Measurements from ENCODE around the gene PLCB3.

PLCB3 gene

DNA sequence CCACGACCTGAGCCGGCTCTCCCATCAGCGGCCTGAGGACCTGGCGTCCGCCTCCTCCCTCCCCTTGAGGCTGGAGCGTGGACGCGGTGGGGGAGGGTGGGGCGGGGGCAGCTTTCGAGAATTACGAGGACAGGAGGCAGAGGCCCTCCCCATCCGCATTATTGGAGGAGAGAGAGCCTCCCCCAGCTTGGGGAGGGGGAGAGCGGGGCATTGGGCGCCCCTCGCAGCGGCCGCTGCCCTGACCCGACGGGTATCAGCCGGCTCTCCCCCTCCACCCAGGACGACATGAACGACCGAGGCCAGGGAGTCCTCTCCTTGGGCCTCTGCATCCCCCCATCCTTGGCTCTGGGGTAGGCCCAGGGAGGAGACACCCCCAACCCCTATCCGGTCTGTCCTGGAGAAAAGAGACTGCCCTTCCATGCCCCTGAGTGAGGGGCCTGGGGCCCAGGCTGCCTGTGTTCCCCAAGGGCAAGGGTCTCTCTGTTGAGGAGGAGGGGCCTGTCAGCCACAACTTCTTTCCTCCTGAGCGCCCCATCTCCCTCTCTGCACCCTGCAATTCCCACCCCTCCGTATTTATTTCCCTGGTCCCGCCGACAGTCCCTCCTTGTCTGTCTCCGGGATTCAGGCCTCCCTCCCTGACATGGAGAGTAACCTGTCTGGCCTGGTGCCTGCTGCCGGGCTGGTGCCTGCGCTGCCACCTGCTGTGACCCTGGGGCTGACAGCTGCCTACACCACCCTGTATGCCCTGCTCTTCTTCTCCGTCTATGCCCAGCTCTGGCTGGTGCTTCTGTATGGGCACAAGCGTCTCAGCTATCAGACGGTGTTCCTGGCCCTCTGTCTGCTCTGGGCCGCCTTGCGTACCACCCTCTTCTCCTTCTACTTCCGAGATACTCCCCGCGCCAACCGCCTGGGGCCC lies 34.8 kb downstream of the PLCB3 start:
- DNase-seq (ENCODE audit: low spot score): no peak

DNA sequence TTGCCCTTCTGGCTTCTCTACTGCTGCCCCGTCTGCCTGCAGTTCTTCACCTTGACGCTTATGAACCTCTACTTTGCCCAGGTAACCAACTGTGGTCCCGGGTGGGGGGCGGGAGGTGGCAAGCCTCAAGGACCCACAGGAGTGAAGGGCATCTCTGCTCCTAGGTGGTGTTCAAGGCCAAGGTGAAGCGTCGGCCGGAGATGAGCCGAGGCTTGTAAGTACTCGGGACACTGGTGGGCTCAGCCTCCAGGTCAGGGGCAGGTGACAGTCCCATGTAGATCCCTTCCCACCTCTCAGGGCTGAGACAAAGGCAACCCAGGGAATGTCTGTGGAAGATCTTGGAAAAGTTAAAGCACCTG lies 35.5 kb downstream of the PLCB3 start:
- DNase-seq (ENCODE audit: low spot score): no peak

DNA sequence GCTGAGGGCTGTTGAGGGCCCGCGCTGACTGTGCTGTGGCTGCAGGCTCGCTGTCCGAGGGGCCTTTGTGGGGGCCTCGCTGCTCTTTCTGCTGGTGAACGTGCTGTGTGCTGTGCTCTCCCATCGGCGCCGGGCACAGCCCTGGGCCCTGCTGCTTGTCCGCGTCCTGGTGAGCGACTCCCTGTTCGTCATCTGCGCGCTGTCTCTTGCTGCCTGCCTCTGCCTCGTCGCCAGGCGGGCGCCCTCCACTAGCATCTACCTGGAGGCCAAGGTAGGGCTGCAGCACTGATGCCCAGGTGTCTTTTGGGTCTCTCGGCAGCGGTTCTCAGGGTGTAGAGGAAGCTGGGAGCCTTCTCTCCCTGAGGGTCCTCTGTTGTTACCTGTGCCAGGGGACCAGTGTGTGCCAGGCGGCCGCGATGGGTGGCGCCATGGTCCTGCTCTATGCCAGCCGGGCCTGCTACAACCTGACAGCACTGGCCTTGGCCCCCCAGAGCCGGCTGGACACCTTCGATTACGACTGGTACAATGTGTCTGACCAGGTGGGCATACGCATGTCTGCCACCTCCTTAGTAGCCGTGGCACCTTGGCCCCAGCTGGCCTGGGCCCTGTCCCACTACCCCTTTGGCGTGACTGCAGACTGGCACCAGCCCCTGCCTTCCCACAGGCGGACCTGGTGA lies 36.5 kb downstream of the PLCB3 start:
- no peak for DNase-seq (ENCODE audit: low spot score)

DNA sequence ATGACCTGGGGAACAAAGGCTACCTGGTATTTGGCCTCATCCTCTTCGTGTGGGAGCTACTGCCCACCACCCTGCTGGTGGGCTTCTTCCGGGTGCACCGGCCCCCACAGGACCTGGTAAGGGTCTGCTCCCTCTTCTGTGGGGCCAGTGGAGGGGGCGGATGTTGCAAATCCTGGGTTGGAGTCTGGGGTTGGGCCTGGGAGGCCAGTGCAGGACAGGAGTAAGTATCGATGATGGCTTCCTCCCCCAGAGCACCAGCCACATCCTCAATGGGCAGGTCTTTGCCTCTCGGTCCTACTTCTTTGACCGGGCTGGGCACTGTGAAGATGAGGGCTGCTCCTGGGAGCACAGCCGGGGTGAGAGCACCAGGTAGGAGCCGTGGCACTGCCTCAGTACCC lies 37.0 kb downstream of the PLCB3 start:
- DNase-seq (ENCODE audit: low spot score): no peak

DNA sequence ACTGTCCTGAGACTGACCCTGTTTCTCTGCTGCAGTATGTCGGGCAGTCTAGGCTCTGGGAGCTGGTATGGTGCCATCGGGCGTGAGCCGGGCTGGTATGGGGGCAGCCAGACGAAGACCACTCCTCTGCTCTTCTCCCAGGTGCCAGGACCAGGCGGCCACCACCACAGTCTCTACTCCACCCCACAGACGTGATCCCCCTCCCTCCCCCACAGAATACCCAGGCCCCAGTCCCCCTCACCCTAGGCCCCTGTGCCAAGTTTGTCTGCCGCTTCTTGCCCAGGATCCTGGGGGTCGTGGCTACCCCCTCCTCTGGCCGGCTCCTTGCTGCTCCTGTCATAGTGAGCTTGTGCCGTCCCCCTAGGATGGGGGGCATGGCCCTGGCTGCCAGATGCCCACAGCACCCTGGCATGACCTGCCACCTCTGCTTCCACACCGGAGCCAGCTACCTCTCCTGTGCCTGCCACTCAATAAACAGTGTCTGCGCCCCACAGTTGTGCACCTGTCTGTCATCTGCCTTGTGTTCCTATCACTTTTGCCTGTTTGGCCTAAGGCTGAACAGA lies 37.8 kb downstream of the PLCB3 start:
- no peak for DNase-seq (ENCODE audit: low spot score)

DNA sequence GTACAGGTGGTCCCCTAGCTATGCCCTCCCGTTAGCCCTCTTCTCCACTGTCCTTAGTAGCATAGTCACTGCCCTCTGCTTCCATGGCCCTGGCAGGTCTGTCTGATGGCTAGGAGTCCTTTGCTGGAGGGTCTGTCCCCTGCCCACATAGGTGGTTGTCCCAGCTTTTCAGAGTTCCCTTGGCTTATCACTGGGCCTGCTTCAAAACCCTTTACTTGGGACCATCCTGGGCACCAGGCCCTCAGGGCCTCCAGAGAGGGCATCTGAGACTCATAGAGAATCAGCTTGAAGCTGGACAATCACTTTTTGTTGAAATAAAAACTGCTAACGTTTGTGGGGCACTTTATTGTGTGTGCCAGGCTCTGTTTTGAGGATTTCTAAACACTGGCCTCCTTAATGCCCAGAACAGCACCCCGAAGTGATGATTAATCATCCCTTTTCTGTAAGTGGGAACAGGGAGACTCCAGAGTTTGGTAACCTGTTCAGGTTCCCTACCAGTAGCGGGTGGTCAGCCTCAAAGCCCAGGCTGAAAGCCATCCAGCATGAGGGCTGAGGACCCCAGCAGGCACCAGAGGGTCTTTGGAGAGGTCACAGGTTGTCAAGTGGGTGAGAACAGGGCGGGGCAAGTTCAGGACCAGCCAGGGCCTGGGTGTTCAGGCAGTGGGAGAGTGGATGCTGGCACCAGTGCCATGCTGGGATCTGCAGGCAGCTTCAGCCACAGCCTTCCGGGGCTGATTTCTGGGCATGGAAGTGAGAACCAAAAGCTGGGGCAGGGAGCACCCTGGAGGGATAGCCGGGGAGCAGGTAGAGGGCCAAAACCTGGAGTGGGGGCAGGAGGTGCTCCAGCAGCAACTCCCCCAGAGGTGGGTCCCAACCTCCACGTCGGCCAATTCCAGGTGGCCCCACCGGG lies 39.3 kb downstream of the PLCB3 start:
- DNase-seq (ENCODE audit: low spot score): no peak

DNA sequence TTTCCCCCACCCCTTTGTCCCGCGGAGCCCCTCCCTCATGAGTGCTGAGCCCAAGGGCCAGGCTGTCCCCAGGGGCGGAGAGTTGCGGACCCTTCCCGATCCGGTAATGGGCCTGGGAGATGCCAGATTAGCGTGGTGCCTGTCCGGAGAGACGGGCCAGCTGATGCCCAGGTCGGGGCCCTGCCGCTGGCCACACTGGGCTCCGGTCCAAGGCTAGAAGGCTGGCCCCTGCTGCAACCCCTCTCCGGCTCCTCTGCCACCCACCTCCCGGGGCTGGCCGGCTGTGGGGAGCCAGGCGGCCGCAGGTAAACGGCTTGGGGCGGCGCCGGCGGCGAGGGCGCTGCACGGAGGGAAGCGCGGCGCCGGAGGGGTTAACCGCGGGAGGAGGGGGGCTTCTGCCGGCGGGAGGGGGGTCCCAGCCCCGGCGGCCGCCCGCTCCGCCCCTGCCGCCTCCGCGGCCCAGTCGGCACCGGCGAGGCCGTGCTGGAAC lies 40.0 kb downstream of the PLCB3 start, which contains the start of gene KCNK4:
TSS of gene KCNK4 (plus strand) at position 41 of the 490 bp plus-strand sequence. CDS start 1,717 bp downstream, outside the sequence.
- DNase-seq (ENCODE audit: low spot score): no peak

DNA sequence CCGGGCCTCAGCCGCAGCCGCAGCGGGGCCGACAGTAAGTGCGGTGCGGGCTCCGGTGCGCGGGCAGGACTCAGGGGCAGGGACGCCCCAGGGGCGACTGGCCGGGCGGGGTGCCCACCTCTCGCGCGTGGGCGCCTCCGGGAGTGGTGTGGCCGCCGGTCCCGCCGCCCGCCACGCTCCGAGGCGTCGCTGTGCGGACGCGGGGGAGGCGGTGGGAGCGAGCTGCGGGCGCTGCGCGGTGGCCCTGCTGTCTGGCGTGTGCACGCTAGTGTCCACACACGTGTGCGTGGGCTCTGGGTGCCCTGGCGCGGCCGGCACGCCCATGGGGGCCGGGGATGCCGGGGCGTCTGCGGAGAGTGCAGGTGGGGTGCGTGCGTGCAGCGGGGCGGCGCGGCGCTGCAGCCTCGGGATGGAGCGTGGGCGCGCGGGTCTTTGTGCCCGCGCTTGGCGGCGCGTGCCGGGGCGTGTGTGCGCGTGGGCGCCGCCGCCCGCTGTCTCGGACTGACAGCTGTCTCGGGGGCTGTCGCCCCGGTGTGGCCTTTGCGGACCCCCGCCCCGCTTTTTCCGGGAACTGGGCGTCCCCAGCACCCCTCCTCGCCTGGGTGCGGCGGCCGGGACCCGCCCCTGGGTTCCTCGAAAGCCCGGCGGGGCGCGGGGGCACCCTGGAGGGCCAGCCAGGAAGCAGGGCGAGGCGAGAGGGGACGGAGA lies 40.6 kb downstream of the PLCB3 start:
- no peak for DNase-seq (ENCODE audit: low spot score)

DNA sequence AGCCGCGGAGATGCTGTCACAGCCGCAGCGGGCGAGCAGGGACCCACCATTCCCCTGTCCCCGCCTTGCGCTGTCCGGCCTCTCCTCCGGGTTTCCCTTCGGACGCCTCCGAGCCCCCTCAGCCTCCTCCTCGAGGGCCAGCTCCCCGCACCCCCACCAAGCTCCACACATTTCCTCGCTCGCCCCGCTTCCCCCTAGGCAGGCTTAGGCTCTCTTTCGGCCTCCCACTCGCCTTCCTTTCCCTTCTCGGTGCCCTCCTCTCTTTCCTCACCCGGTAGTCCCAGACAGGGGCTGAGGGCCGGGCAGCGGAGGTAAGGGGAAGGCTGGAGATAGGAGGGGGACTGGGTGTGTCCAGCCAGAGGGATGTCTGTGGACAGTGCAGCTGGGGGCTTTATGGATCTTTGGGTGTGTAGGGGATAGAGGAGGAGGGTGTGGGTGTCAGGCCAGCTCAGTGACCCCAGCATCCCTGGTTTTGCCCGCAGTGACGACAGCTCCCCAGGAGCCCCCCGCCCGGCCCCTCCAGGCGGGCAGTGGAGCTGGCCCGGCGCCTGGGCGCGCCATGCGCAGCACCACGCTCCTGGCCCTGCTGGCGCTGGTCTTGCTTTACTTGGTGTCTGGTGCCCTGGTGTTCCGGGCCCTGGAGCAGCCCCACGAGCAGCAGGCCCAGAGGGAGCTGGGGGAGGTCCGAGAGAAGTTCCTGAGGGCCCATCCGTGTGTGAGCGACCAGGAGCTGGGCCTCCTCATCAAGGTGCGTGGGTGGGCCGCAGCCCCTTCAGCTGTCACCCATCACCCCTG lies 41.3 kb downstream of the PLCB3 start:
- DNase-seq (ENCODE audit: low spot score): no peak

DNA sequence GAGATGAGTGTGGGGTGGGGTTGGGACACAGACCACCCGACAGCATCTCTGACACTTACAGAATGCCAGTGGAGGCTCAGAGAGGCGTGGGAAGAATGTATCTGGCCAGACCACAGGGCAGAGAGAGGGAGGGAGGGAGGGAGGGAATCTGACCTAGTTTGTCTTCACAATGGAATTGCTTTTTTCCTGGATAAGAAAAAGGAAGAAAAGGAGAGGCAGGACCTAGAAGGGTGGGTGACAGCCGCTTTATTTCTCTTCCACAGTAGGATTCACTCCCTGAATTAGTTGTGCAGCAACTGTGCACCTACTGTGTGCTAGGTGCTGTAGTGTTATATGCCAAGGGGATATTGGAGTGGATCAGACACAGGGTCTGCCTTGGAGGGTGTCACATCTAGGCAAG lies 43.4 kb downstream of the PLCB3 start:
- DNase-seq (ENCODE audit: low spot score): no peak

DNA sequence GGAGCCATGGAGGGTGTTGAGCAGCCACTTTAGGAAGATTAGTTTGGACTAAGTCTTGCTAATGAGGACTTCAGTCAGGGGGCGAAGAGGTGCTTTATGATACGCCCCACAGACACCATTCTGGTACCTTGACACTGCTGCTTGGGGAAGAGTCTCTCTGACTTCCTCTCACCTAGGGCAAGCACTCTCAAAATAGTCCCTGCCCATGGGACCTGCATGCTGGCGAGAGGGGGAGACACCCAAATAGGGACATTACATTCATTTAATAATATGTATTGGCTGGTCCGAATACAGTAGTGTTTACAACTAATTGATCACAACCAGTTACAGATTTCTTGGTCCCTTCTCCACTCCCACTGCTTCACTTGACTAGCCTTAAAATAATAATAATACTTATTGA lies 44.4 kb downstream of the PLCB3 start:
- DNase-seq (ENCODE audit: low spot score): no peak

DNA sequence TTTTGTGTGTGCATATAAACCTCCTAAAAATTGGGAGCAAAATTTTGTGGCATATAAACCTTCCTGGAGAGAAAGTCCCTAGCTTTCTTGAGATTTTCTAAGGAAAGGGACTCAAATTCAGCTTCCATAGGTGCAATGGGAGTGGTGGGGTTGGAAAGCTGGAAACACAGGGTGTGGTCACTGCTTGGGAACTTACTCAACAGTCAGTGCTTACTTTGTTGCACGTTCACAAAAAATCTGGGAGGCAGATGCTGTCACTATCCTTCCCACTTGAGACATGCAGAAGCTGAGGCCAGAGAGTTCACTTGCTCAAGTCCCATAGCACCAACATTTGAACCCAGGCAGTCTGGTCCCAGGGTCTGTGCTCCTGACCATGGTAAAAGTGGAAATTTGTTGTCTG lies 44.9 kb downstream of the PLCB3 start:
- no peak for DNase-seq (ENCODE audit: low spot score)

DNA sequence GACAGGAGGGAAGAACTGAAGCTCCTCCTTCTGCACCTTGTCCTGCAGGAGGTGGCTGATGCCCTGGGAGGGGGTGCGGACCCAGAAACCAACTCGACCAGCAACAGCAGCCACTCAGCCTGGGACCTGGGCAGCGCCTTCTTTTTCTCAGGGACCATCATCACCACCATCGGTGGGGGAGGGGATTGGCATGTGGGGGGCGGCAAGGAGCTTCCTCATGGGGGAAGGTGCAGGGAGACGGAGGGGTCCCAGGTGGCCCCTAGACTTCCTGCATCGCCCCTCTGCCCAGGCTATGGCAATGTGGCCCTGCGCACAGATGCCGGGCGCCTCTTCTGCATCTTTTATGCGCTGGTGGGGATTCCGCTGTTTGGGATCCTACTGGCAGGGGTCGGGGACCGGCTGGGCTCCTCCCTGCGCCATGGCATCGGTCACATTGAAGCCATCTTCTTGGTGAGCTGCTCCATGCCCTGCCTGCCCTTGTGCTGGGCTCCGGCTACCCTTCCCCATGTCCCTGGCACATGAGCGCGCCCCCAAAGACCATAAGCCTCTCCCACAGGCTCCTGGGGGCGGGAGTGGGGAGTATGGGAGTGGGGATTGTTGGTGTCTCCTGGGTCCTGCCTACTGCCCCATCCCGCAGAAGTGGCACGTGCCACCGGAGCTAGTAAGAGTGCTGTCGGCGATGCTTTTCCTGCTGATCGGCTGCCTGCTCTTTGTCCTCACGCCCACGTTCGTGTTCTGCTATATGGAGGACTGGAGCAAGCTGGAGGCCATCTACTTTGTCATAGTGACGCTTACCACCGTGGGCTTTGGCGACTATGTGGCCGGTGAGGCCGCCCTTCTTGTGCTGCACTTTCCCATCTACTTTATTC lies 45.7 kb downstream of the PLCB3 start:
- DNase-seq (ENCODE audit: low spot score): no peak

DNA sequence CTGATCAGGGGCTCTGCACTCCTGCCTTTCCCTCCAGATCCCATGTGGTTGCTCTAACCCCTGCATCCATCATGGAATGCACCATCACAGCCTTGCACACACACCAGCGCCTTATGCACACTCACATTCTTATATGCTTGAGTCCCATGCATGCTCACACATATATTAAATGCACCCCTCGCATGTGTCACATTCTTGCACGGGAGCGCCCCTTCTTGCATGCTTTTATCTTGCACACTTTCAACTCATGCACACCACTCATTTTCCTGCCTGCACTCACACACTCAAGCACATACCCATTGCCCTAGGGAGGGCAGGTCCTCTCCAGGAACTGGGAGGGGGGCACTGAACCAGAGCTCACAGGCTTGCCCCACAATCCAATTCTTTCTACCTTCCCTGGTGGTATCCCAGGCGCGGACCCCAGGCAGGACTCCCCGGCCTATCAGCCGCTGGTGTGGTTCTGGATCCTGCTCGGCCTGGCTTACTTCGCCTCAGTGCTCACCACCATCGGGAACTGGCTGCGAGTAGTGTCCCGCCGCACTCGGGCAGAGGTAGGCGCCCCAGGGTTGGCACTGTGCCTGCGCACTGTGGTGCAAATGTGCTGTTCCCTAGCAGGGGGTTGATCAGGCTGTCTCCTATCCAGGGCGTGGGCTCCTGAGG lies 46.5 kb downstream of the PLCB3 start:
- no peak for DNase-seq (ENCODE audit: low spot score)

DNA sequence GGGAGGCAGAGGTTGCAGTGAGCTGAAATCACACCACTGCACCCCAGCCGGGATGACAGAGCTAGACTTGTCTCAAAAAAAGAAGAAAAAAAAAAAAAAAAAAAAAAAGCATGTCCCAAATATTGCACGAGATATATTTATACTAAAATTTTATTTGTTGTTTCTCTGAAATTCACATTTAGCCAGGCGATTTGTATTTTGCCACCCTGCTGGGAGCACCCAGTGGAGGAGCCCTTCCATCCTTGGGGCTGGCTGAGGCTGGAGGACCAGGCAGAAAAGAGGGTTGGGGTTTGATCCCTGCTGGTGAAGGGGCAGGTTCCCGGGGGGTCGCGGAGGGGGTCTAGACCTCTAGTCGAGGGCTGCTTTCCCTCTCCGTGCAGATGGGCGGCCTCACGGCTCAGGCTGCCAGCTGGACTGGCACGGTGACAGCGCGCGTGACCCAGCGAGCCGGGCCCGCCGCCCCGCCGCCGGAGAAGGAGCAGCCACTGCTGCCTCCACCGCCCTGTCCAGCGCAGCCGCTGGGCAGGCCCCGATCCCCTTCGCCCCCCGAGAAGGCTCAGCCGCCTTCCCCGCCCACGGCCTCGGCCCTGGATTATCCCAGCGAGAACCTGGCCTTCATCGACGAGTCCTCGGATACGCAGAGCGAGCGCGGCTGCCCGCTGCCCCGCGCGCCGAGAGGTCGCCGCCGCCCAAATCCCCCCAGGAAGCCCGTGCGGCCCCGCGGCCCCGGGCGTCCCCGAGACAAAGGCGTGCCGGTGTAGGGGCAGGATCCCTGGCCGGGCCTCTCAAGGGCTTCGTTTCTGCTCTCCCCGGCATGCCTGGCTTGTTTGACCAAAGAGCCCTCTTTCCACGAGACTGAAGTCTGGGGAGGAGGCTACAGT lies 47.9 kb downstream of the PLCB3 start:
- DNase-seq (ENCODE audit: low spot score): no peak

DNA sequence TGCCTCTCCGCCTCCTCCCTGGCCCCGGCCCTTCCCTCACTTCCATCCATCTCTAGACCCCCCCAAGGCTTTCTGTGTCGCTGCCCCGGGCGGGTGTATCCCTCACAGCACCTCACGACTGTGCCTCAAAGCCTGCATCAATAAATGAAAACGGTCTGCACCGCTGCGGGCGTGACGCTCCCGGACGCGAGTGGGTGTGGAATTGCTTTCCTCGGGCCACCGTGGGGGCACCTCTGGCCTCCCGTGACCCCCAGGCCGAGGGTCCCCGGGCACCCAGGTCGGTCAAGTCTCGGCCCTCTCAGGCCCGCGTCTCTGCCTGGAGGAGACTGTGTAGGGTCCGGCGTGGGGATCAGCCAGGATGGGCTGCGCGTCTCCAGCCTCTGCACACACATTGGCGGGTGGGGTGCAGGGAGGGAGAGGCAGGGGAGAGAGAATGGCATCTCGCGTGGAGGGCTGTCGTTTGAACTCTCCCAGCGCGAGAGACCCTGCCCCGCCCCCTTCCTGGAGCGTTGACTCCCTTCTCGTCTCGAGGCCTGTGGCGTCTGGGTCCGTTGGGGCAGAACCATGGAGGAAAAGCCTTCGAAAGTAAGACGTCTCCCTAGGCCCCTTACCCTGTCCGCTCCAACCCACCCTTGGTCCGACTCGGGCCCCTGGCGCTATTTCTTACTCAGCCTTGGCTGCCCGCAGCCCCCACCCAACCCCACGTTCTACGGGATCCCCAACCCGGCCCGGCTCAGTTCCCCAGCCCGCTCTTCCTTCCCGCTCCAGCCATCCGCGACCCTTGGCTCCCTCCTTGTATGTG lies 48.7 kb downstream of the PLCB3 start, which contains the start of gene CATSPERZ:
TSS of gene CATSPERZ (plus strand) at position 512 of the 802 bp plus-strand sequence. CDS start at position 565, 53 bp downstream.
- DNase-seq (ENCODE audit: low spot score): no peak
